HepG2 (cell line): Measurements from ENCODE around the gene DEGS1. TPM values are rescaled to one million over a fixed set of nuclear protein-coding genes. Genes with fewer than 3 reads are reported as not detected.
A peak's percentile ranks its signal among the peaks of the same experiment; 100 is the strongest.

ENCODE experiments used
- ARNTL ChIP-seq: sonication (generic); formaldehyde crosslinking; IDR thresholded peaks from 2 replicates; pipeline ENCODE4 v1.4.0; 2020; ENCODE audit warnings: mild to moderate bottlenecking, missing genetic modification reagents
- CHD4 ChIP-seq: fragments of 200-600 bp; sonication (generic); IDR thresholded peaks from 2 replicates; pipeline ENCODE4 v1.7.0; 2017; ENCODE audit warnings: mild to moderate bottlenecking, low read length, borderline replicate concordance
- DPF2 ChIP-seq: sonication (generic); formaldehyde crosslinking; IDR thresholded peaks from 2 replicates; pipeline ENCODE4 v1.4.0; 2020; ENCODE audit warnings: mild to moderate bottlenecking, low read depth, missing genetic modification reagents, borderline replicate concordance
- FOSL1 ChIP-seq: sonication (generic); formaldehyde crosslinking; IDR thresholded peaks from 2 replicates; pipeline ENCODE4 v1.9.0; 2021; ENCODE audit warnings: missing genetic modification reagents, borderline replicate concordance
- JARID2 ChIP-seq: sonication (generic); formaldehyde crosslinking; IDR thresholded peaks from 2 replicates; pipeline ENCODE4 v1.8.1; 2023; ENCODE audit warnings: missing genetic modification reagents, inconsistent platforms; ENCODE audit not compliant: insufficient replicate concordance
- MYNN ChIP-seq: sonication (generic); formaldehyde crosslinking; IDR thresholded peaks from 2 replicates; pipeline ENCODE4 v1.4.0; 2020; ENCODE audit warnings: mild to moderate bottlenecking, low read depth, missing genetic modification reagents
- POLR2AphosphoS2 ChIP-seq: IDR thresholded peaks from 2 replicates; pipeline ENCODE4 v1.6.1; 2011; ENCODE audit warnings: low read depth, low read length, improper control_type of control experiment
- RBM22 ChIP-seq: fragments of 200-400 bp; formaldehyde crosslinking; optimal IDR thresholded peaks from 2 replicates; pipeline ENCODE3; 2017; ENCODE audit warnings: mild to moderate bottlenecking, low read length, moderate library complexity
- SMAD1 ChIP-seq: sonication (generic); formaldehyde crosslinking; IDR thresholded peaks from 2 replicates; pipeline ENCODE4 v1.4.0; 2020; ENCODE audit warnings: missing genetic modification reagents, low read depth, mild to moderate bottlenecking, borderline replicate concordance
- SOX13 ChIP-seq, 3 experiments: fragments of 450-650 bp in 1 of 3; sonication (generic) in 1 of 3; formaldehyde crosslinking in 1 of 3; IDR thresholded peaks in 2 of 3; conservative IDR thresholded peaks in 1 of 3; 2 replicates each; pipeline versions ENCODE4 v1.5.0 to v1.6.1; 2016 to 2020; ENCODE audit warnings: antibody characterized with exemption in 1 of 3, mild to moderate bottlenecking in 1 of 3, missing compliant biosample characterization in 1 of 3, missing genetic modification reagents in 1 of 3, moderate library complexity in 1 of 3
- YY1 ChIP-seq: IDR thresholded peaks from 2 replicates; pipeline ENCODE4 v1.6.1; 2011; ENCODE audit warnings: low read length, low read depth, moderate library complexity, mild to moderate bottlenecking; ENCODE audit not compliant: insufficient read depth, insufficient replicate concordance
- ZBTB7A ChIP-seq: sonication (generic); formaldehyde crosslinking; IDR thresholded peaks from 2 replicates; pipeline ENCODE4 v1.8.0; 2022; ENCODE audit warnings: mild to moderate bottlenecking, missing genetic modification reagents
- ZFP36 ChIP-seq: fragments of 150-350 bp; IDR thresholded peaks from 2 replicates; pipeline ENCODE4 v1.6.1; 2018; ENCODE audit warnings: borderline replicate concordance, low read length, low read depth; ENCODE audit not compliant: partially characterized antibody
- ZNF3 ChIP-seq: IDR thresholded peaks from 2 replicates; pipeline ENCODE4 v1.7.0; 2017; ENCODE audit warnings: inconsistent platforms
- ZNF317 ChIP-seq: sonication (generic); formaldehyde crosslinking; IDR thresholded peaks from 2 replicates; pipeline ENCODE4 v1.5.0; 2020; ENCODE audit warnings: mild to moderate bottlenecking, missing genetic modification reagents
- ZNF44 ChIP-seq: sonication (generic); formaldehyde crosslinking; IDR thresholded peaks from 2 replicates; pipeline ENCODE4 v1.5.1; 2020; ENCODE audit warnings: mild to moderate bottlenecking, missing genetic modification reagents
- ZNF567 ChIP-seq: sonication (generic); formaldehyde crosslinking; IDR thresholded peaks from 2 replicates; pipeline ENCODE4 v1.8.1; 2023; ENCODE audit warnings: mild to moderate bottlenecking, missing genetic modification reagents, borderline replicate concordance
- ZNF777 ChIP-seq: sonication (generic); formaldehyde crosslinking; IDR thresholded peaks from 2 replicates; pipeline ENCODE4 v1.4.0; 2020; ENCODE audit warnings: missing genetic modification reagents
- ZNF790 ChIP-seq: sonication (generic); formaldehyde crosslinking; IDR thresholded peaks from 2 replicates; pipeline ENCODE4 v1.8.0; 2022; ENCODE audit warnings: missing genetic modification reagents, mild to moderate bottlenecking, borderline replicate concordance
- polyA plus RNA-seq, 8 experiments: library from polyadenylated mRNA; depleted of rRNA in 3 of 8; stranded (reverse) in 7 of 8; unstranded in 1 of 8; fragments of >200 nt; fragmentation: Illumina TruSeq in 4 of 8; extraction: Trizol in 4 of 8; gene quantifications; 2 replicates each; pipeline versions ENCODE4 v1.2.1 to v1.2.3, GENCODE V29; 2011 to 2016; ENCODE audit warnings: low read depth in 4 of 8, missing spikeins in 1 of 8, mixed read lengths in 1 of 8; ENCODE audit not compliant: insufficient read depth in 1 of 8
- total RNA-seq, 5 experiments: library from RNA; depleted of rRNA; stranded (reverse); fragments of >200 nt; fragmentation: Illumina TruSeq; extraction: Trizol; gene quantifications; 2 replicates each; pipeline ENCODE4 v1.2.3, GENCODE V29; 2016; ENCODE audit warnings: low read depth in 1 of 5
- TF ChIP-seq, protein P1 (sequence below): IDR thresholded peaks from 2 replicates; pipeline ENCODE4 v1.6.1; 2016; ENCODE audit warnings: missing genetic modification reagents, missing compliant biosample characterization
- TF ChIP-seq, protein P2 (sequence below): sonication (generic); formaldehyde crosslinking; IDR thresholded peaks from 2 replicates; pipeline ENCODE4 v1.5.0; 2020; ENCODE audit warnings: missing genetic modification reagents
- TF ChIP-seq, protein P3 (sequence below): sonication (generic); formaldehyde crosslinking; IDR thresholded peaks from 2 replicates; pipeline ENCODE4 v1.4.0; 2020; ENCODE audit warnings: missing genetic modification reagents, mild to moderate bottlenecking, borderline replicate concordance

Gene DEGS1
- total and polyA plus RNA-seq, 2 of the 13 experiments (the other 11 are each of a cell fraction or from before 2014, with no cell fraction given): 18.1 to 35.9 TPM

DNA sequence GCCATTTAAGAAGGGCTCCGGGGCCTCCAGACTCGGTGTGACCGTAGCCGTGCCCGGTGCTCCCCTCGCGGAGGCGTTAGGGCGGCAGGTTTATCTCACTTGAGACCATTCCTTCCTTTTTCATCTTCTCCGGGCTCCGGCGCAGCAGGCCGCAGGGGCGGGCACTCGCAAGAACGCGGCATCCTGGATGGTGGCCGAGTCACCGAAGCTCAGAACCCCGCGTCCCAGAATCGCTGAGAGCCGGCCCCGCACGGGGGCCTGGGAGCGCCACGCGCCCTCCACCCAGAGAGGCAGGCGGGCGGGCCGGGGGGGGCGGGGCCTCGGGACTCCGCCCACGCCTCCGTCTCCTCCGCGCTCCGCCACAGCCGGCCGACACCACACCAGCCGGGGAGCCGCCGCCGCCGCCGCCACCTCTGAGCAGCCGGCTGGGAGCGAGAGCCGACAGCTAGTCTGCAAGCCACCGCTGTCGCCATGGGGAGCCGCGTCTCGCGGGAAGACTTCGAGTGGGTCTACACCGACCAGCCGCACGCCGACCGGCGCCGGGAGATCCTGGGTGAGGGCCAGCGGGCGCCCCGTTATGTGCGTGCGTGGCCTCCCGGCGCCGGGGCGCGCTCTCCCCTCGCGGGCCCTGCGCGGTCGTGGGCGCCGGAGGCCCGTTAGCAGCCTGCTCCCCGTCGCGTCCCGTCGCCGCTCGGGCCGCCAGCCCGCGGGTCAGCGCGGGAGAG is at the start of gene DEGS1 (continued):
- TF ChIP-seq ZNF790 (no peak), ZBTB7A (CRISPR knock-in tag) (no peak), JARID2 (CRISPR knock-in tag) (no peak), RBM22 (no peak), POLR2AphosphoS2 (no peak), ARNTL (CRISPR knock-in tag) (peak; percentile 67), SMAD1 (CRISPR knock-in tag) (0 out of 2 replicates have a peak, but pooled peaks have one; percentile 66), SOX13 (IDR thresholded peaks at IDR 0.05) (no peak), SOX13 (CRISPR knock-in tag; conservative IDR thresholded peaks at IDR 0.05 in 1 of 2, IDR thresholded peaks at IDR 0.05 in 1 of 2) (no peak), DPF2 (CRISPR knock-in tag) (no peak), YY1 (peak; percentile 44), MYNN (CRISPR knock-in tag) (no peak), ZNF317 (no peak), ZNF777 (peak; percentile 89), CHD4 (no peak), FOSL1 (CRISPR knock-in tag) (no peak), ZNF44 (no peak), ZFP36 (no peak), ZNF3 (CRISPR knock-in tag) (no peak), ZNF567 (CRISPR knock-in tag) (no peak)
- TF ChIP-seq, protein P1, sequence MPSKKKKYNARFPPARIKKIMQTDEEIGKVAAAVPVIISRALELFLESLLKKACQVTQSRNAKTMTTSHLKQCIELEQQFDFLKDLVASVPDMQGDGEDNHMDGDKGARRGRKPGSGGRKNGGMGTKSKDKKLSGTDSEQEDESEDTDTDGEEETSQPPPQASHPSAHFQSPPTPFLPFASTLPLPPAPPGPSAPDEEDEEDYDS (CRISPR knock-in tag): no peak
- TF ChIP-seq, protein P2, sequence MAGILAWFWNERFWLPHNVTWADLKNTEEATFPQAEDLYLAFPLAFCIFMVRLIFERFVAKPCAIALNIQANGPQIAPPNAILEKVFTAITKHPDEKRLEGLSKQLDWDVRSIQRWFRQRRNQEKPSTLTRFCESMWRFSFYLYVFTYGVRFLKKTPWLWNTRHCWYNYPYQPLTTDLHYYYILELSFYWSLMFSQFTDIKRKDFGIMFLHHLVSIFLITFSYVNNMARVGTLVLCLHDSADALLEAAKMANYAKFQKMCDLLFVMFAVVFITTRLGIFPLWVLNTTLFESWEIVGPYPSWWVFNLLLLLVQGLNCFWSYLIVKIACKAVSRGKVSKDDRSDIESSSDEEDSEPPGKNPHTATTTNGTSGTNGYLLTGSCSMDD (CRISPR knock-in tag): no peak
- TF ChIP-seq, protein P3, sequence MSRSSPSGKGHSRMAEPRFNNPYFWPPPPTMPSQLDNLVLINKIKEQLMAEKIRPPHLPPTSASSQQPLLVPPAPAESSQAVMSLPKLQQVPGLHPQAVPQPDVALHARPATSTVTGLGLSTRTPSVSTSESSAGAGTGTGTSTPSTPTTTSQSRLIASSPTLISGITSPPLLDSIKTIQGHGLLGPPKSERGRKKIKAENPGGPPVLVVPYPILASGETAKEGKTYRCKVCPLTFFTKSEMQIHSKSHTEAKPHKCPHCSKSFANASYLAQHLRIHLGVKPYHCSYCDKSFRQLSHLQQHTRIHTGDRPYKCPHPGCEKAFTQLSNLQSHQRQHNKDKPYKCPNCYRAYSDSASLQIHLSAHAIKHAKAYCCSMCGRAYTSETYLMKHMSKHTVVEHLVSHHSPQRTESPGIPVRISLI: 0 out of 2 replicates have a peak, but pooled peaks have one; percentile 25
